HFFc6 (cell line): ENCODE results near the gene WWC1. TPM values are rescaled to one million over a fixed set of nuclear protein-coding genes. Genes with fewer than 3 reads are reported as not detected.

ENCODE experiments used
- DNase-seq: peaks from one replicate; pipeline ENCODE4 v3.0.0-alpha.2; 2018
- H3K27ac Mint-ChIP-seq: 2 replicates; pipeline ENCODE4 v1.8.0; 2020; ENCODE audit warnings: mild to moderate bottlenecking, mixed read lengths
- H3K27me3 Mint-ChIP-seq: 2 replicates; pipeline ENCODE4 v1.8.0; 2021; ENCODE audit warnings: mild to moderate bottlenecking, moderate library complexity, mixed read lengths; ENCODE audit not compliant: insufficient read depth
- H3K36me3 Mint-ChIP-seq: 2 replicates; pipeline ENCODE4 v1.8.0; 2021; ENCODE audit warnings: low read depth, mixed read lengths
- H3K4me1 Mint-ChIP-seq: 2 replicates; pipeline ENCODE4 v1.8.0; 2020; ENCODE audit warnings: low read depth, mixed read lengths
- H3K4me3 Mint-ChIP-seq: 2 replicates; pipeline ENCODE4 v1.8.0; 2020; ENCODE audit warnings: mild to moderate bottlenecking, moderate library complexity, mixed read lengths
- H3K9me3 Mint-ChIP-seq: 2 replicates; pipeline ENCODE4 v1.8.0; 2020; ENCODE audit warnings: mild to moderate bottlenecking, mixed read lengths
- total RNA-seq, 6 experiments: library from RNA; stranded (reverse); fragmentation: NEBNext Ultra II Directional; extraction: Animal tissue kit (Norgen Biotek cat#: 25700); gene quantifications; 2 replicates in 1 of 6; 3 replicates in 5 of 6; pipeline ENCODE4 v1.2.3, GENCODE V29; 2021
- TF ChIP-seq, protein P1 (sequence below): fragments of 200-600 bp; sonication (generic); IDR thresholded peaks from 2 replicates; pipeline ENCODE4 v1.5.0; 2021; ENCODE audit warnings: antibody characterized with exemption, mild to moderate bottlenecking

The WWC1 gene
- total RNA-seq, 6 experiments from 2014 or later = 3.3 to 8.4 (median 7.2) TPM

DNA sequence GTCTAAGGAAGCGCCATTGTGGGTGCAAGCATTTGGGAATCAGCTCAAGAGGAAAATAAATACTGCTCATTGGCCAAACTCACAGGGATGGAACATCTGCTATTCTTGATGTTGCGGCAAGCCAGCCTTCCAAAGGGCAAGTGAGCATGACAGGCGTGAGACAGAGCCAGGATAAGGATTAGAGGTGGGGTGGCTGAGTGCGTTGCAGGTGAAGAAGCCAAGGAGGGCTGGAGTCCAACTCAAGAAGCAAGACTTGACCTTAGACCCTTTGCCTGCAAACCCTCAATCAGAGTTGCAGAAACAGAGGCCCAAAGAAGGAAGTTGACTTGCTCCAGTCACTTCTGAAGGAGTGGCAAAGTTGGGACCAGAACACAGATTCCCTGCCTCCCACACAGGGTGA is 79.4 kb downstream of the WWC1 start:
- Mint-ChIP-seq H3K4me1 (peaks cover 11% of the 10 kb centered on the region), H3K9me3 (no peaks in the 10 kb centered on the region), H3K4me3 (no peak overlapping the region), H3K27ac (no peak overlapping the region), H3K27me3 (peaks cover 4% of the 10 kb centered on the region), H3K36me3 (no peaks in the 10 kb centered on the region)
- DNase-seq = no peak
- TF ChIP-seq, protein P1, sequence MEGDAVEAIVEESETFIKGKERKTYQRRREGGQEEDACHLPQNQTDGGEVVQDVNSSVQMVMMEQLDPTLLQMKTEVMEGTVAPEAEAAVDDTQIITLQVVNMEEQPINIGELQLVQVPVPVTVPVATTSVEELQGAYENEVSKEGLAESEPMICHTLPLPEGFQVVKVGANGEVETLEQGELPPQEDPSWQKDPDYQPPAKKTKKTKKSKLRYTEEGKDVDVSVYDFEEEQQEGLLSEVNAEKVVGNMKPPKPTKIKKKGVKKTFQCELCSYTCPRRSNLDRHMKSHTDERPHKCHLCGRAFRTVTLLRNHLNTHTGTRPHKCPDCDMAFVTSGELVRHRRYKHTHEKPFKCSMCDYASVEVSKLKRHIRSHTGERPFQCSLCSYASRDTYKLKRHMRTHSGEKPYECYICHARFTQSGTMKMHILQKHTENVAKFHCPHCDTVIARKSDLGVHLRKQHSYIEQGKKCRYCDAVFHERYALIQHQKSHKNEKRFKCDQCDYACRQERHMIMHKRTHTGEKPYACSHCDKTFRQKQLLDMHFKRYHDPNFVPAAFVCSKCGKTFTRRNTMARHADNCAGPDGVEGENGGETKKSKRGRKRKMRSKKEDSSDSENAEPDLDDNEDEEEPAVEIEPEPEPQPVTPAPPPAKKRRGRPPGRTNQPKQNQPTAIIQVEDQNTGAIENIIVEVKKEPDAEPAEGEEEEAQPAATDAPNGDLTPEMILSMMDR = no peak

DNA sequence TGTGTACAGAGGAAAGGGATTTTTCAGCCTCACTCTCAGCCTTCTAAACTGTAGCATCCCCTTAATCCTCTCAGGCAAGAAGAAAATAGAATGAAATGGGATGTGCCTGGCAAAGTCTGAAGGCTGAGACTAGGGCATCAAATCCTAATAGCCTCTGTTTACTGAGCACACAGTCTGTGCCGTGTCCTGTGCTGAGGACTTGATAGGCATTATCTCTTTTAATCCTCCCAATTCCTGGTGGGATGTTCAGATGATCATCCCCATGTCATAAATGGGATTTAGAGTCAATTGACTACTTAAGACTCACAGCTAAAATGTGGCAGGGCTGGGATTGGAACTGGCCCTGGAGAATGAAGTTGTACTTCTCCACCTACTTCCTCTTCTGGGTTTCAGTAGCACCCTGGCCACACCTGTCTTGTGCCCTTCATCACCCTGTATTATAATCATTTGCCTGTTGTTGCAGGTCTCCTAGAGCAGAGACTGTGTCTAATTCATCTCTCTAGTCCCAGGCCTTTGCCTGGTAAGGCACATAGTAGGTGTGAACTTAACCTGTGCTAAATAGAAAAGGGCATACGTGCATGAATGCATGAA is 81.0 kb downstream of the WWC1 start:
- Mint-ChIP-seq H3K9me3 (no peaks in the 10 kb centered on the region), H3K4me3 (no peak overlapping the region), H3K36me3 (no peaks in the 10 kb centered on the region), H3K27ac (no peak overlapping the region), H3K4me1 (no peaks in the 10 kb centered on the region), H3K27me3 (peaks cover 4% of the 10 kb centered on the region)
- no peak for DNase-seq
- TF ChIP-seq, protein P1 = no peak

DNA sequence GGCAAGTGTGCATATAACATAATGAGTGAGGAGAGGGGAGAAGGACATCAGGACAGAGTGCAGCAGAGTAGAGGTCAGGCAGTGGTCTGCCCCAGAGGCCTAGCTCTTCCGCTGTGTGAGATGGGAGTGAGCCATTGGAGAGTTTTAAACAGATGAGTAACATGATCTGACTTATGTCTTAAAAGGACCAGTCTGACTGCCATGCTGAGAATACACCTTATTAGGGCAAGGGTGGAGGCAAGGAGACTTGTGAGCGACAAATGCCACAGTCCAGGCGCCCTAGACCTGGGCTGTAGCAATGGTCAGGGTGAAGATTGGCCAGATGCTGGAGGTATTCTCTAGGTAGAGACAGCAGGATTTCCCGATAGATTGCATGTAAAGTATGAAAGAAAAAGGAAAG is 83.1 kb downstream of the WWC1 start:
- Mint-ChIP-seq H3K27ac (no peak overlapping the region), H3K4me1 (no peaks in the 10 kb centered on the region), H3K36me3 (no peaks in the 10 kb centered on the region), H3K9me3 (no peaks in the 10 kb centered on the region), H3K4me3 (no peak overlapping the region), H3K27me3 (peaks cover 1% of the 10 kb centered on the region)
- no peak for DNase-seq
- TF ChIP-seq, protein P1 = no peak

GRCh38 chr5:168375214-168375613 is 83.8 kb downstream of the WWC1 start:
- Mint-ChIP-seq H3K4me3 (no peak overlapping the region), H3K27me3 (peaks cover 1% of the 10 kb centered on the region), H3K36me3 (no peaks in the 10 kb centered on the region), H3K27ac (no peak overlapping the region), H3K9me3 (no peaks in the 10 kb centered on the region), H3K4me1 (no peaks in the 10 kb centered on the region)
- TF ChIP-seq, protein P1 = no peak
- DNase-seq = no peak

GRCh38 chr5:168377525-168377924 is 86.1 kb downstream of the WWC1 start:
- H3K4me1 Mint-ChIP-seq = peaks cover 3% of the 10 kb centered on the region; the same call in 1 of the 2 replicates
- no peaks in the 10 kb centered on the region for H3K9me3 Mint-ChIP-seq
- H3K27ac Mint-ChIP-seq = no peak overlapping the region
- H3K27me3 Mint-ChIP-seq = no peaks in the 10 kb centered on the region; the same call in 1 of the 2 replicates
- no peaks in the 10 kb centered on the region for H3K36me3 Mint-ChIP-seq
- no peak overlapping the region for H3K4me3 Mint-ChIP-seq
- TF ChIP-seq, protein P1 = no peak
- DNase-seq = no peak
